Fibroblast of the aortic adventitia (primary cell): ENCODE data around the gene MAP3K14. TPM values are rescaled to one million over a fixed set of nuclear protein-coding genes. Genes with fewer than 3 reads are reported as not detected.
A peak's percentile ranks its signal among the peaks of the same experiment; 100 is the strongest.

Source experiments
- DNase-seq: peaks from one replicate; pipeline ENCODE4 v3.0.0-alpha.2; 2010; ENCODE audit warnings: low read depth
- H3K4me3 ChIP-seq: 2 replicates; pipeline ENCODE4 v1.5.1; 2011; ENCODE audit warnings: low read depth, mild to moderate bottlenecking, control low read depth, low read length, moderate library complexity
- CTCF ChIP-seq: IDR thresholded peaks from 2 replicates; pipeline ENCODE4 v1.5.1; 2011; ENCODE audit warnings: mild to moderate bottlenecking, low read length, control low read depth, inconsistent platforms; ENCODE audit not compliant: insufficient read depth
- total RNA-seq: library from RNA; depleted of rRNA; stranded (reverse); fragments of >200 nt; gene quantifications from 2 replicates; pipeline ENCODE4 v1.2.3, GENCODE V29; 2012; ENCODE audit warnings: low replicate concordance

The MAP3K14 gene
- total RNA-seq, 1 donor = 3.3 TPM

- no peak for TF ChIP-seq CTCF
- DNase-seq = no peak
- no peak overlapping the region for H3K4me3 ChIP-seq
Measured at GRCh38 chr17:45282683-45283644, 33.9 kb downstream of the MAP3K14 start.

GRCh38 chr17:45279898-45280297 lies 36.9 kb downstream of the MAP3K14 start:
- H3K4me3 ChIP-seq = no peak overlapping the region
- DNase-seq = no peak
- no peak for TF ChIP-seq CTCF

GRCh38 chr17:45277992-45278391 lies 38.8 kb downstream of the MAP3K14 start:
- peak; percentile 95 for DNase-seq
- H3K4me3 ChIP-seq = no peak overlapping the region
- TF ChIP-seq CTCF = no peak

- TF ChIP-seq CTCF = peak; percentile 86
- no peak overlapping the region for H3K4me3 ChIP-seq
- peak; percentile 94 for DNase-seq
Measured at GRCh38 chr17:45277216-45277849, 39.5 kb downstream of the MAP3K14 start.

- DNase-seq = no peak
- H3K4me3 ChIP-seq = no peak overlapping the region
- no peak for TF ChIP-seq CTCF
Measured at GRCh38 chr17:45276031-45276430, 40.8 kb downstream of the MAP3K14 start.

GRCh38 chr17:45274033-45274432 lies 42.8 kb downstream of the MAP3K14 start:
- no peak for TF ChIP-seq CTCF
- no peak for DNase-seq
- no peak overlapping the region for H3K4me3 ChIP-seq
